HepG2 (cell line): Measurements from ENCODE around the gene RAB5A. TPM values are rescaled to one million over a fixed set of nuclear protein-coding genes. Genes with fewer than 3 reads are reported as not detected.

ENCODE experiments used
- ASH2L ChIP-seq: fragments of 300-600, 200-600 bp; sonication (generic); IDR thresholded peaks from 2 replicates; pipeline ENCODE4 v1.7.0; 2017; ENCODE audit warnings: low read depth, mild to moderate bottlenecking, moderate library complexity, mixed read lengths, low read length; ENCODE audit not compliant: insufficient read length
- ATF7 ChIP-seq, 2 experiments: fragments of 450-650 bp in 1 of 2; sonication (generic) in 1 of 2; formaldehyde crosslinking in 1 of 2; IDR thresholded peaks; 2 replicates each; pipeline versions ENCODE4 v1.4.0 to v1.6.1; 2016 to 2020; ENCODE audit warnings: antibody characterized with exemption in 1 of 2, mild to moderate bottlenecking in 1 of 2, missing genetic modification reagents in 1 of 2
- CTCF ChIP-seq: sonication (generic); formaldehyde crosslinking; IDR thresholded peaks from 2 replicates; pipeline ENCODE4 v1.5.0; 2020; ENCODE audit warnings: mild to moderate bottlenecking, missing genetic modification reagents, moderate library complexity
- HDAC2 ChIP-seq: sonication (generic); formaldehyde crosslinking; IDR thresholded peaks from 2 replicates; pipeline ENCODE4 v1.4.0; 2020; ENCODE audit warnings: missing genetic modification reagents
- NFYC ChIP-seq: IDR thresholded peaks from 2 replicates; pipeline ENCODE4 v1.6.1; 2016; ENCODE audit warnings: missing genetic modification reagents, missing compliant biosample characterization
- NKX3-1 ChIP-seq: sonication (generic); formaldehyde crosslinking; IDR thresholded peaks from 2 replicates; pipeline ENCODE4 v1.5.0; 2020; ENCODE audit warnings: missing genetic modification reagents
- POLR2G ChIP-seq: fragments of 200-400 bp; formaldehyde crosslinking; IDR thresholded peaks from 2 replicates; pipeline ENCODE4 v1.6.1; 2018; ENCODE audit warnings: mild to moderate bottlenecking, low read depth, low read length, moderate library complexity
- RERE ChIP-seq: IDR thresholded peaks from 2 replicates; pipeline ENCODE4 v1.6.1; 2016; ENCODE audit warnings: low read depth, missing genetic modification reagents, missing compliant biosample characterization
- SMARCE1 ChIP-seq: fragments of 450-650 bp; IDR thresholded peaks from 2 replicates; pipeline ENCODE4 v1.6.1; 2017; ENCODE audit warnings: borderline replicate concordance
- SP5 ChIP-seq: IDR thresholded peaks from 2 replicates; pipeline ENCODE4 v1.6.1; 2016; ENCODE audit warnings: low read depth, borderline replicate concordance
- TEAD2 ChIP-seq: sonication (generic); formaldehyde crosslinking; IDR thresholded peaks from 2 replicates; pipeline ENCODE4 v1.9.0; 2021; ENCODE audit warnings: missing genetic modification reagents
- ZNF335 ChIP-seq: sonication (generic); formaldehyde crosslinking; IDR thresholded peaks from 2 replicates; pipeline ENCODE4 v1.4.0; 2020; ENCODE audit warnings: missing genetic modification reagents
- ZNF451 ChIP-seq: sonication (generic); formaldehyde crosslinking; IDR thresholded peaks from 2 replicates; pipeline ENCODE4 v1.5.0; 2020; ENCODE audit warnings: mild to moderate bottlenecking, missing genetic modification reagents
- ZNF512B ChIP-seq: sonication (generic); formaldehyde crosslinking; IDR thresholded peaks from 2 replicates; pipeline ENCODE4 v1.5.1; 2020; ENCODE audit warnings: missing genetic modification reagents, mild to moderate bottlenecking, borderline replicate concordance
- ZNF614 ChIP-seq: IDR thresholded peaks from 2 replicates; pipeline ENCODE4 v1.6.1; 2018; ENCODE audit warnings: missing biosample characterization, missing genetic modification reagents, inconsistent platforms, borderline replicate concordance
- ZNF672 ChIP-seq: sonication (generic); formaldehyde crosslinking; IDR thresholded peaks from 2 replicates; pipeline ENCODE4 v1.8.1; 2022; ENCODE audit warnings: missing genetic modification reagents
- polyA plus RNA-seq, 8 experiments: library from polyadenylated mRNA; depleted of rRNA in 3 of 8; stranded (reverse) in 7 of 8; unstranded in 1 of 8; fragments of >200 nt; fragmentation: Illumina TruSeq in 4 of 8; extraction: Trizol in 4 of 8; gene quantifications; 2 replicates each; pipeline versions ENCODE4 v1.2.1 to v1.2.3, GENCODE V29; 2011 to 2016; ENCODE audit warnings: low read depth in 4 of 8, missing spikeins in 1 of 8, mixed read lengths in 1 of 8; ENCODE audit not compliant: insufficient read depth in 1 of 8
- total RNA-seq, 5 experiments: library from RNA; depleted of rRNA; stranded (reverse); fragments of >200 nt; fragmentation: Illumina TruSeq; extraction: Trizol; gene quantifications; 2 replicates each; pipeline ENCODE4 v1.2.3, GENCODE V29; 2016; ENCODE audit warnings: low read depth in 1 of 5

Gene RAB5A
- total and polyA plus RNA-seq, 2 of the 13 experiments (the other 11 are each of a cell fraction or from before 2014, with no cell fraction given) = 16.0 to 27.1 TPM

GRCh38 chr3:19946832-19947548 lies at the start of gene RAB5A (continued):
- TF ChIP-seq NKX3-1 (CRISPR knock-in tag) = peak; percentile 41; the same call in 1 of the 2 replicates
- no peak for TF ChIP-seq SMARCE1
- no peak for TF ChIP-seq ZNF451 (CRISPR knock-in tag)
- peak; percentile 79 for TF ChIP-seq ASH2L
- no peak for TF ChIP-seq ZNF672 (CRISPR knock-in tag)
- no peak for TF ChIP-seq ATF7 (IDR thresholded peaks at IDR 0.05)
- no peak for TF ChIP-seq ATF7 (CRISPR knock-in tag; IDR thresholded peaks at IDR 0.05)
- TF ChIP-seq SP5 (CRISPR knock-in tag) = peak; percentile 93
- TF ChIP-seq HDAC2 (CRISPR knock-in tag) = peak; percentile 33; the same call in 1 of the 2 replicates
- peak; percentile 41; the same call in 1 of the 2 replicates for TF ChIP-seq NFYC (CRISPR knock-in tag)
- TF ChIP-seq POLR2G = peak; percentile 93
- 0 out of 2 replicates have a peak, but pooled peaks have one; percentile 26 for TF ChIP-seq ZNF512B (CRISPR knock-in tag)
- peak; percentile 33; the same call in 1 of the 2 replicates for TF ChIP-seq ZNF614 (CRISPR knock-in tag)
- TF ChIP-seq RERE (CRISPR knock-in tag) = no peak
- TF ChIP-seq CTCF (CRISPR knock-in tag) = no peak
- TF ChIP-seq TEAD2 (CRISPR knock-in tag) = no peak
- TF ChIP-seq ZNF335 (CRISPR knock-in tag) = peak; percentile 23; the same call in 1 of the 2 replicates
